ENCODE measurements around the gene NPPB. TPM values are rescaled to one million over a fixed set of nuclear protein-coding genes. Genes with fewer than 3 reads are reported as not detected.

Gene NPPB
- total and polyA plus RNA-seq, 2 of the 8 experiments (the other 6 are each of a cell fraction or from before 2014, with no cell fraction given): 0.36 to 0.91 TPM

- H2AK5ac ChIP-seq (ENCODE audit: low read depth, low read length): no peak overlapping the region
- H3K79me1 ChIP-seq (ENCODE audit: low read depth, low read length): no peaks in the 10 kb centered on the region
- H2BK20ac ChIP-seq (ENCODE audit: low read length): no peak overlapping the region
- no peak overlapping the region for H3K14ac ChIP-seq (ENCODE audit: insufficient read length)
- H3K4ac ChIP-seq (replicated peaks; ENCODE audit: insufficient read length, low read depth, low read length): no peak overlapping the region
- H3K4me3 ChIP-seq (ENCODE audit: extremely low read depth in 1 of 4, insufficient read depth in 2 of 4, low read depth in 3 of 4, low read length in 4 of 4): no peak overlapping the region
- no peak overlapping the region for H3K27ac ChIP-seq (ENCODE audit: low read depth, low read length)
- no peaks in the 10 kb centered on the region for H3K4me1 ChIP-seq (replicated peaks in 1 of 4; ENCODE audit: control insufficient read depth in 3 of 4, insufficient read depth in 4 of 4, low read length in 3 of 4)
- no peak overlapping the region for H2AFZ ChIP-seq (ENCODE audit: low read length)
- peaks cover 0 to 6% (median 3%) of the 10 kb centered on the region in 4 experiments; a peak in 2 of 8 replicates for H3K36me3 ChIP-seq (ENCODE audit: control insufficient read depth in 2 of 4, insufficient read depth in 4 of 4, low read length in 3 of 4)
- H2BK15ac ChIP-seq (ENCODE audit: low read length): no peak overlapping the region
- H3K18ac ChIP-seq (ENCODE audit: extremely low read depth, low read length): no peak overlapping the region
- H3K79me2 ChIP-seq (ENCODE audit: control insufficient read depth in 1 of 2, insufficient read depth in 2 of 2, low read length in 2 of 2): no peaks in the 10 kb centered on the region
- H3K9ac ChIP-seq (replicated peaks in 1 of 4; ENCODE audit: extremely low read depth in 1 of 4, low read depth in 3 of 4, low read length in 3 of 4): no peak overlapping the region
- H3K4me2 ChIP-seq (ENCODE audit: insufficient read depth in 1 of 2, low read depth in 2 of 2, low read length in 2 of 2): no peak overlapping the region
- H3K56ac ChIP-seq (replicated peaks; ENCODE audit: insufficient read length, low read depth, low read length): no peak overlapping the region
- ChIA-PET CTCF (ENCODE audit: partially characterized antibody) (interaction anchor here (0.8 to 2.2 kb wide), 5 partner anchors 10 to 117 kb away, joined by 3 to 6 read pairs (median 4); no protein-coding TSS in a partner anchor), POLR2A (ENCODE audit: partially characterized antibody) (interaction anchor here (1.2 to 6.6 kb wide), 2 partner anchors 26 to 58 kb away, joined by 3 to 49 read pairs; no protein-coding TSS in a partner anchor)
- H3K23ac ChIP-seq (ENCODE audit: insufficient read length): no peak overlapping the region
- WGBS, 2 experiments (ENCODE audit: extremely low coverage in 1 of 2, insufficient coverage in 1 of 2, insufficient read length in 1 of 2, insufficient replicate concordance in 2 of 2, low coverage in 1 of 2, low lambda C conversion rate in 2 of 2, missing lambda C conversion rate in 1 of 2): 71% methylated on average over 11 of the region's 11 CpGs; no CpG with 5 or more reads in 1 of the 2 experiments
- FAIRE-seq (no peak), DNase-seq (ENCODE audit: low read depth in 1 of 2, low spot score in 2 of 2) (no peak)
- no peaks in the 10 kb centered on the region for H3K9me3 ChIP-seq (ENCODE audit: insufficient read depth in 2 of 2, low read depth in 1 of 2, low read length in 1 of 2)
- H4K20me1 ChIP-seq (replicated peaks in 1 of 2; ENCODE audit: control insufficient read depth in 1 of 2, insufficient read depth in 2 of 2, low read length in 2 of 2): peaks cover 0 to 8% of the 10 kb centered on the region in 2 experiments
- H3K23me2 ChIP-seq (ENCODE audit: low read depth, low read length): no peaks in the 10 kb centered on the region
- no peak overlapping the region for H2BK5ac ChIP-seq (ENCODE audit: low read depth, low read length)
- H4K91ac ChIP-seq (replicated peaks; ENCODE audit: insufficient read length, low read length): no peak overlapping the region
- no peak overlapping the region for H4K5ac ChIP-seq (ENCODE audit: insufficient read length, low read depth, low read length)
- no peak overlapping the region for H2BK120ac ChIP-seq (replicated peaks; ENCODE audit: low read depth, low read length)
- H4K8ac ChIP-seq (ENCODE audit: extremely low read depth, insufficient read depth, low read length): no peak overlapping the region
- H2BK12ac ChIP-seq (ENCODE audit: low read depth, low read length): no peak overlapping the region
- no peaks in the 10 kb centered on the region for H3K27me3 ChIP-seq (replicated peaks in 1 of 4; ENCODE audit: control insufficient read depth in 3 of 4, extremely low read depth in 1 of 4, insufficient read depth in 3 of 4, low read length in 3 of 4)
- TF ChIP-seq BRCA1 (IDR thresholded peaks at IDR 0.05; ENCODE audit: low read depth, low read length): no peak
- TF ChIP-seq BACH1 (IDR thresholded peaks at IDR 0.05; ENCODE audit: low read length): no peak
- no peak for TF ChIP-seq JUN (IDR thresholded peaks at IDR 0.05; ENCODE audit: low read depth, low read length)
- TF ChIP-seq YY1 (IDR thresholded peaks at IDR 0.05; ENCODE audit: low read depth, low read length): no peak
- no peak for TF ChIP-seq SP2 (IDR thresholded peaks at IDR 0.05; ENCODE audit: low read length)
- no peak for TF ChIP-seq FOSL1 (IDR thresholded peaks at IDR 0.05; ENCODE audit: insufficient read depth, low read depth, low read length)
- TF ChIP-seq KDM1A (IDR thresholded peaks at IDR 0.05; ENCODE audit: borderline replicate concordance, low read length): no peak
- no peak for TF ChIP-seq CREB1 (IDR thresholded peaks at IDR 0.05)
- TF ChIP-seq CEBPB (IDR thresholded peaks at IDR 0.05; ENCODE audit: low read depth, low read length): no peak
- no peak for TF ChIP-seq CHD1 (IDR thresholded peaks at IDR 0.05; ENCODE audit: low read depth, low read length)
- no peak for TF ChIP-seq RNF2 (IDR thresholded peaks at IDR 0.05; ENCODE audit: borderline replicate concordance, low read depth, low read length, missing control alignments, poor library complexity, severe bottlenecking)
- no peak for TF ChIP-seq HDAC6 (IDR thresholded peaks at IDR 0.05; ENCODE audit: low read depth, low read length)
- no peak for TF ChIP-seq JUND (IDR thresholded peaks at IDR 0.05; ENCODE audit: low read length)
- TF ChIP-seq USF2 (IDR thresholded peaks at IDR 0.05; ENCODE audit: low read length): no peak
- no peak for TF ChIP-seq CBX5 (IDR thresholded peaks at IDR 0.05; ENCODE audit: low read depth, low read length)
These were observed 8.6 kb downstream of the NPPB start for GRCh38 chr1:11850156-11850555.

Measured in H1 (cell line).